Measurements from ENCODE around the gene KIF18A. TPM values are rescaled to one million over a fixed set of nuclear protein-coding genes. Genes with fewer than 3 reads are reported as not detected.

The KIF18A gene
- total and polyA plus RNA-seq, 9 of the 15 experiments (the other 6 are each of a cell fraction or from before 2014, with no cell fraction given): 15.1 to 36.1 (median 24.3) TPM

DNA sequence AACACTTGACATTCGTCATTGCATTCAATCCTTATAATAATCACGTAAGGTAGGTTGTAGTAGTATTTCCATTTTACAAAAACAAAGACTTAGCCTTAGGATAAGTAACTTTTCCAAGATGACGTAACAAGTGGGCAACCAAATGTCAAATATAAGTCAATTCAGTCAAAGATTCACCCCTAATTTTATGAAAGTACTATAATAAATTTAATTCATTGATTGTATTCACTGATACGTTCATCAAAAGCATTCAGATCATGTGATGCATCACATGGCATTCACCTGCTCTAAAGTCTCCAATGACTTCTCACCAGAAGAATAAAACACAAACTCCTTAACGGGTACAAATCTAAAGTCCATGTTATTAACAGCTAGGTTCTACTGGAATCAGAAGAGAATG, 2.1 kb downstream of the KIF18A start:
- peaks cover 3% of the 10 kb centered on the region; the same call in 1 of the 3 replicates for H3K36me3 ChIP-seq (ENCODE audit: control insufficient read depth, insufficient read depth, low read length)
- H3K4me3 ChIP-seq: peak overlapping the region; percentile 78
- intact Hi-C loops (cut with micrococcal nuclease): no loop called here
- peak overlapping the region in 1 of 2 experiments; percentile 98; a peak in 2 of 4 replicates for H3K9ac ChIP-seq (ENCODE audit: insufficient read depth in 1 of 2, low read depth in 2 of 2, low read length in 2 of 2)
- peak overlapping the region; percentile 40; the same call in 2 of the 3 replicates for H3K27ac ChIP-seq (ENCODE audit: extremely low read depth, low read depth, low read length)
- peaks cover 98% of the 10 kb centered on the region for H3K79me2 ChIP-seq (ENCODE audit: control insufficient read depth, insufficient read depth, low read length)
- FAIRE-seq (no peak), ATAC-seq (no peak), DNase-seq (ENCODE audit: extremely low read depth in 1 of 4, low spot score in 3 of 4) (no peak)
- no peaks in the 10 kb centered on the region for H4K20me1 ChIP-seq (replicated peaks; ENCODE audit: control insufficient read depth, insufficient read depth, low read length)
- no peaks in the 10 kb centered on the region for H3K9me3 ChIP-seq (replicated peaks; ENCODE audit: control insufficient read depth, insufficient read depth, low read depth, low read length)
- CTCF ChIA-PET (ENCODE audit: low intra/inter-chr PET ratio): no interaction called here
- BruUV-seq (replicated peaks): no TSS peak
- peaks cover 0 to 4% of the 10 kb centered on the region in 2 experiments; a peak in 3 of 5 replicates for H3K4me1 ChIP-seq (replicated peaks in 1 of 2; ENCODE audit: control insufficient read depth in 2 of 2, insufficient read depth in 2 of 2, low read length in 2 of 2)
- no peaks in the 10 kb centered on the region for H3K9me1 ChIP-seq (ENCODE audit: control insufficient read depth, insufficient read depth, low read length)
- POLR2A ChIA-PET: interaction anchor here (1.1 to 2.8 kb wide), 4 partner anchors 9 to 27 kb away, joined by 3 to 21 read pairs (median 4); no protein-coding TSS in a partner anchor
- peak overlapping the region; percentile 22 for H2AFZ ChIP-seq (ENCODE audit: low read depth, low read length)
- H3K4me2 ChIP-seq (ENCODE audit: insufficient read depth, low read length): peak overlapping the region; percentile 98
- WGBS (ENCODE audit: insufficient coverage, low coverage, missing lambda C conversion rate): 4% methylated on average over 5 of the region's 5 CpGs
- H3K27me3 ChIP-seq (ENCODE audit: control insufficient read depth in 2 of 2, insufficient read depth in 2 of 2, low read length in 2 of 2): no peaks in the 10 kb centered on the region
- in situ Hi-C loops (cut with MboI): no loop called here
- TF ChIP-seq CTBP1 (IDR thresholded peaks at IDR 0.05; ENCODE audit: borderline replicate concordance): no peak
- TF ChIP-seq NCOA6 (IDR thresholded peaks at IDR 0.05): no peak
- TF ChIP-seq FOS (IDR thresholded peaks at IDR 0.05; ENCODE audit: extremely low read depth, insufficient read length): no peak
- TF ChIP-seq COPS2 (conservative IDR thresholded peaks at IDR 0.05): no peak
- TF ChIP-seq, protein P1, sequence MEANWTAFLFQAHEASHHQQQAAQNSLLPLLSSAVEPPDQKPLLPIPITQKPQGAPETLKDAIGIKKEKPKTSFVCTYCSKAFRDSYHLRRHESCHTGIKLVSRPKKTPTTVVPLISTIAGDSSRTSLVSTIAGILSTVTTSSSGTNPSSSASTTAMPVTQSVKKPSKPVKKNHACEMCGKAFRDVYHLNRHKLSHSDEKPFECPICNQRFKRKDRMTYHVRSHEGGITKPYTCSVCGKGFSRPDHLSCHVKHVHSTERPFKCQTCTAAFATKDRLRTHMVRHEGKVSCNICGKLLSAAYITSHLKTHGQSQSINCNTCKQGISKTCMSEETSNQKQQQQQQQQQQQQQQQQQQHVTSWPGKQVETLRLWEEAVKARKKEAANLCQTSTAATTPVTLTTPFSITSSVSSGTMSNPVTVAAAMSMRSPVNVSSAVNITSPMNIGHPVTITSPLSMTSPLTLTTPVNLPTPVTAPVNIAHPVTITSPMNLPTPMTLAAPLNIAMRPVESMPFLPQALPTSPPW (CRISPR knock-in tag; IDR thresholded peaks at IDR 0.05): no peak
- no peak for TF ChIP-seq ZNF347 (CRISPR knock-in tag; IDR thresholded peaks at IDR 0.05; ENCODE audit: low read depth)
- TF ChIP-seq SMAD3 (CRISPR knock-in tag; conservative IDR thresholded peaks at IDR 0.05): no peak
- TF ChIP-seq TCF3 (CRISPR knock-in tag; IDR thresholded peaks at IDR 0.05): no peak
- TF ChIP-seq FOXK2 (conservative IDR thresholded peaks at IDR 0.05 in 1 of 2, IDR thresholded peaks at IDR 0.05 in 1 of 2; ENCODE audit: low read depth in 2 of 2): no peak
- TF ChIP-seq, protein P2, sequence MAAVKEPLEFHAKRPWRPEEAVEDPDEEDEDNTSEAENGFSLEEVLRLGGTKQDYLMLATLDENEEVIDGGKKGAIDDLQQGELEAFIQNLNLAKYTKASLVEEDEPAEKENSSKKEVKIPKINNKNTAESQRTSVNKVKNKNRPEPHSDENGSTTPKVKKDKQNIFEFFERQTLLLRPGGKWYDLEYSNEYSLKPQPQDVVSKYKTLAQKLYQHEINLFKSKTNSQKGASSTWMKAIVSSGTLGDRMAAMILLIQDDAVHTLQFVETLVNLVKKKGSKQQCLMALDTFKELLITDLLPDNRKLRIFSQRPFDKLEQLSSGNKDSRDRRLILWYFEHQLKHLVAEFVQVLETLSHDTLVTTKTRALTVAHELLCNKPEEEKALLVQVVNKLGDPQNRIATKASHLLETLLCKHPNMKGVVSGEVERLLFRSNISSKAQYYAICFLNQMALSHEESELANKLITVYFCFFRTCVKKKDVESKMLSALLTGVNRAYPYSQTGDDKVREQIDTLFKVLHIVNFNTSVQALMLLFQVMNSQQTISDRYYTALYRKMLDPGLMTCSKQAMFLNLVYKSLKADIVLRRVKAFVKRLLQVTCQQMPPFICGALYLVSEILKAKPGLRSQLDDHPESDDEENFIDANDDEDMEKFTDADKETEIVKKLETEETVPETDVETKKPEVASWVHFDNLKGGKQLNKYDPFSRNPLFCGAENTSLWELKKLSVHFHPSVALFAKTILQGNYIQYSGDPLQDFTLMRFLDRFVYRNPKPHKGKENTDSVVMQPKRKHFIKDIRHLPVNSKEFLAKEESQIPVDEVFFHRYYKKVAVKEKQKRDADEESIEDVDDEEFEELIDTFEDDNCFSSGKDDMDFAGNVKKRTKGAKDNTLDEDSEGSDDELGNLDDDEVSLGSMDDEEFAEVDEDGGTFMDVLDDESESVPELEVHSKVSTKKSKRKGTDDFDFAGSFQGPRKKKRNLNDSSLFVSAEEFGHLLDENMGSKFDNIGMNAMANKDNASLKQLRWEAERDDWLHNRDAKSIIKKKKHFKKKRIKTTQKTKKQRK (IDR thresholded peaks at IDR 0.05; ENCODE audit: borderline replicate concordance, low read depth, low read length): no peak
- no peak for TF ChIP-seq BCL6 (CRISPR knock-in tag; IDR thresholded peaks at IDR 0.05)
- TF ChIP-seq SMARCA5 (IDR thresholded peaks at IDR 0.05): no peak
- TF ChIP-seq EGR1 (conservative IDR thresholded peaks at IDR 0.05): no peak
- TF ChIP-seq RBM14 (IDR thresholded peaks at IDR 0.05; ENCODE audit: borderline replicate concordance, insufficient read depth, low read depth, low read length): no peak
- no peak for TF ChIP-seq CEBPB (tag; IDR thresholded peaks at IDR 0.05)
- peak; percentile 60 for TF ChIP-seq CBFA2T2 (conservative IDR thresholded peaks at IDR 0.05)
- TF ChIP-seq, protein P3, sequence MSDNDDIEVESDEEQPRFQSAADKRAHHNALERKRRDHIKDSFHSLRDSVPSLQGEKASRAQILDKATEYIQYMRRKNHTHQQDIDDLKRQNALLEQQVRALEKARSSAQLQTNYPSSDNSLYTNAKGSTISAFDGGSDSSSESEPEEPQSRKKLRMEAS (CRISPR knock-in tag; IDR thresholded peaks at IDR 0.05): no peak
- TF ChIP-seq, protein P4, sequence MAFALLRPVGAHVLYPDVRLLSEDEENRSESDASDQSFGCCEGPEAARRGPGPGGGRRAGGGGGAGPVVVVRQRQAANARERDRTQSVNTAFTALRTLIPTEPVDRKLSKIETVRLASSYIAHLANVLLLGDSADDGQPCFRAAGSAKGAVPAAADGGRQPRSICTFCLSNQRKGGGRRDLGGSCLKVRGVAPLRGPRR (CRISPR knock-in tag; IDR thresholded peaks at IDR 0.05): no peak
- TF ChIP-seq GABPA (tag; conservative IDR thresholded peaks at IDR 0.05; ENCODE audit: low read depth): no peak
- no peak for TF ChIP-seq SUPT5H (IDR thresholded peaks at IDR 0.05)

Measured in K562 (cell line).